Retina (tissue), 1 donor: ENCODE data around the gene ZBTB3.
"Not testable (repeated sequence)": the region's sequence is repeated elsewhere in the genome, so short reads cannot be mapped to it uniquely, and the experiment has no call there.

Experiments
- DNase-seq: peaks from one replicate; pipeline ENCODE4 v3.0.0-alpha.2; 2016

ZBTB3 gene

GRCh38 chr11:62755086-62755615, 1.2 kb upstream of the ZBTB3 start:
- DNase-seq = no peak

DNA sequence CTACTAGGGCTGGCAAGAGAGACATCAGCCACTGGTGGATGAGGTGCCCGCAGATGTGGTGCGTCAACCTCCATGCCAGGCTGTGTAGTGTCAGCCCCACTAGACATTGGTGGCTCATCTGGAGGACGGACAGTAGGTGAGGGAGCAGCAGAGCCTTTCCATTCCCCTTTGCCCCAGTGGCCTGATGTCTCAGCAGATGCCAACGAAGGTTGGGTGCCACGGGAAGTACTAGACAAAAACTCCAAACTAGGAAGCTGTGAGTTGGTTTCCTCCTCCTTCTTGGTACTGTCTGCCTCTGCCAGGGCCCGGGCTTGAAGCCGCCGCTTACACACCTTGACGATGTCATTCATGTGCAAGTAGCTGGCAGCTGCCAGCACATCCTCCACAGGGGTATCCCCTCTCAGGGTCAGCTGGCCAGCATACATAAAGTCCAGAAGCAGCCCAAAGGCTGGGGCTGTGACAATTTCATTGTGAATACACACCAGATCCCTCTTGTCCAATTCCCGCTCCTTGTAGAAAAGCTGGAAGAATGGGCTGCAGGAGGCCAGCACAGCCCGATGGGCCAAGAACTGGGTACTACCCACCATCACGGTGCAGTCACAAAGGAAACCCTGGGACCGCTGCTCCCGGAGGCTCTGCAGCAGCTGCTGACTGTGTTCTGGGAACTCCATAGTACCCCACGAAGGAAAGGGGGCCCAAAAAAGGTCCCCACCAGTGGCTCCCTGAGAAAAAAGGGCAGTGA, 795 bp downstream of the ZBTB3 start:
- no peak for DNase-seq

DNA sequence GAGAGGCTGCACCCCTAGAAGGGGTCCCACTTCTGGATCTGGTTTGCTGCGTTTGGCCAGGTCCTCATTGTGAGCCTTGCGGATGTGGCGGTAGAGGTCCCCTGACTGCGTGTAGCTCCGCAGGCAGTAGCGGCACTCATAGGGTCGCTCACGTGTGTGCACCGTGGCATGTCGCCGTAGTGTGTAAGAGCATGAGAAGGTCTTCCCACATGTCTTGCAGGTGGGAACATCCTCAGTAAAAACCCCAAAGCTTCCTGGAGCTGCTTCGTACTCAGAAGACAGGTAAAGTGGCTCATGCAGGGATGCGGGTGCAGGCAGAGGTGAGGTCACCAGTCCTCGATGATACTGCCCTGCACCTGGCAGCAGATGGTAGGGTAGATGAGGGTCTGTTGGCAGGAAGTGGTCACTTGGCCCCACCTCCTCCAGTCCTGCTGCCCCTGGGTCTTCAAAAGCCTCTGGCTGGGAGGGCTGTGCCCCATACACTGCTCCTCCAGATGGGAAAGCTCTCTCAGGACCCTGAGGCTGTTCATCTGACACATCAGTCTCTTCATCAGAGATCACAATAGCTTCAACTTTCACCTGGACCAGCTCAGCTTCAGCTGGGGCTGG, 1.7 kb downstream of the ZBTB3 start:
- no peak for DNase-seq

GRCh38 chr11:62749931-62750330, 4.0 kb downstream of the ZBTB3 start:
- DNase-seq = not testable (repeated sequence)

- DNase-seq = peak; percentile 48
Observed at GRCh38 chr11:62747475-62748160, 6.3 kb downstream of the ZBTB3 start.

DNA sequence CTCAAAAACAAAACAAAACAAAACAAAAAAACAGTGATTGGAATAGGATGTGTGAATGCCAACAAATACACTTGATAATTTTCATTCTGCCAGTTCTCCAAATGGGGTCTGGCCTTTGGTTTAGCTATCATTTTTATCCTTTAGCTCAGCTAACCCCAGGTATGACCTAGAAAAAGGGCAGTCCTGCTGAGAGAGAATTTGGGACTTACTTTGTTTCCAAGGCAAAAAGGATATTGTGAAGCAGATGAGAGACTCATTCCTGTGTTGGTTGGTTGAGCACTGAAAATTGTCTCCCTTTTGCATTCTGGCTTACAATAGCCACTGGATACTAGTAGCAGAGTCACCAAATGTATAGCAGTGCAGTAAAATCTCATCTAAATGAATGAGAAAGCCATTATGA, 16.8 kb downstream of the ZBTB3 start:
- no peak for DNase-seq

- no peak for DNase-seq
Observed at GRCh38 chr11:62732830-62733229, 21.1 kb downstream of the ZBTB3 start.

GRCh38 chr11:62730076-62730475, 23.9 kb downstream of the ZBTB3 start:
- not testable (repeated sequence) for DNase-seq

GRCh38 chr11:62728171-62728988, 25.6 kb downstream of the ZBTB3 start, which contains the start of gene TTC9C:
Gene TTC9C, plus strand, starts transcription at chr11:62728486. Its CDS starts 363 bp downstream, at chr11:62728849.
- peak; percentile 95 for DNase-seq

DNA sequence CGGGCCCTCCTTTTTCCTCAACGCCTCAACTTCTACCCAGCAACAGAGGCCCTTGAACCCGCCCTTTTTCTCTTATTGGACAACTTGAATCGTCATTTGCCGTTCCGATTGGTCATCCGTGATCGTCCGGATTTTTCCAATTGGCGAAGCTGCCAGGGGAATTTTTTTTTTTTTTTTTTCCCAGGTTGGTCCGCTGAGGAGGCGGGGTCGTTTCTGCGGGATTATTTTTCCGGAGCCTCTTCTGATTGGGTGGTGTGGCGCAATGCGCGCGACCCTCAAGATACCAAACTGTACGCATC, 26.1 kb downstream of the ZBTB3 start:
- peak; percentile 99 for DNase-seq

DNA sequence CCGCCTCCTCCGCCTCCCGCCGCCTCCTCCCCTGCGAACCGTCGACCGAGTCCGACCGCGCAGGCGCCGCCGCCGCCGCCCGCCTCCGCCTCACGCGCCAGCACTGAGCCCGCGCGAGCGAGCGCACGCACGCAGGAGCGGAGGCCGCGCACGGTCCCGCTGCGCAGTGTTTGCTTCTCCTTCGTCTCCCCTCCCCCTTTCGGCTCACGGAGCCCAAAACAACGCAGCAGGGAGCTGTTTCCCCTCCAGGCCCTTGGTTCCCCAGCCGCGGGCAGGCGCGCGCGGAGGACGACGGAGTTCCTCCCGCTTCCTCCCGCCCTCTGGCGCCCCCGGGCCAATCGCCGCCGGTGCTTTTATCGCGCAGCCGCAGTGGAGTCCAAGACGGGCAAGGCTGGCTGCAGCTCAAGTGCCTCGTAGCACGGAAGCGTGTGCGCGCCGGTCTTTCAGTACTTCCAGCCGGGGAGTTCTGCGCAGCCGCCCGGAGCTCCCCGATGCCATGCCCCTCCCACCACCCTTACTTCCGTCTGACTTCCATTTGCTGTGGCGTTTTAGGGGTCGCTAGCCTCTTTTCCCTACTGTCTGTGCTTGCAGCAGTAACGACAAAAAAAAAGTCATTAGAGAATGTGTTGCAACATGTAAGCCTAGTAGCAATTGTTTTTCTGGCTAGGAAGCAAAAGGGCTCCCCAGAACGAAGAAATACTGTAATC, 26.6 kb downstream of the ZBTB3 start, which contains the start of gene HNRNPUL2:
Gene HNRNPUL2, minus strand, starts transcription at position 293 of the 707 bp plus-strand sequence. CDS start 301 bp downstream, outside the sequence.
- DNase-seq = peak; percentile 99

GRCh38 chr11:62726915-62727164, 27.1 kb downstream of the ZBTB3 start:
- DNase-seq = no peak

DNA sequence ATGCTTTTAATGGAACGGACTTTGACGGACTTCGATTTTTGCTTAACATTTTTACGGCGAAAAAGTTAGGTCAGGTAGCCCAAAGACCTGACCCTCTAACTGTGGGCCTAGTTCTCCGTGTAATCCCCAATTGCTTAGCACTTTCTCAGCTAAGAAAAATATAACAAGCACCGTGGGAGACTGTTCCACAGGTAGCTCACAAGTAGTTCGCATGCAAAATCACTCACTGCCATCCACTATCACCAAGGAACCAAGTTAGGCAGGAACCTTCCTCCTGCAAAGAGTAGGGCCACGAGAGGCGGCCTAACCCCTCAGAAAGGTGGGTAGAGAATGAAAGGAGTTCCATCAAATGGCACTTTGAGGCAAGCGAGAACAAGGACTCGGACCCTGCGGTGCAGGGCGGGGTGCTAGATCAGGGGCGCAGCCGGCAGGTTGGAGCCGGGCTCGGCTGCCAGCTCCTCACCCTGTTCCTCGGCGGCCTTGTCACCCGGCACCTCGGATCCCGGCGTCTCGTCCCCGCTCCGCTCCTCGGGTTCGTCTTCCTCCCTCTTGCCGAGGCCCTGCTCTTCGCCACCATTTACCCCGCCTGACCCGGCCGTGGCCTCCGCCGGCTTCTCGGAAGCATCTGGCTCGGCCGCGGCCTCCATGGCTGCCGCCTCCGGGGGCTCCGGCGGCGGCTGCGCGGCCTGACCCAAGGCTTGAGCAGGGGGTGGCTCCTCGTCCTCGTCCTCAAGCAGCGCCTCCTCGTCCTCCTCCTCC, 27.6 kb downstream of the ZBTB3 start:
- DNase-seq = no peak

DNA sequence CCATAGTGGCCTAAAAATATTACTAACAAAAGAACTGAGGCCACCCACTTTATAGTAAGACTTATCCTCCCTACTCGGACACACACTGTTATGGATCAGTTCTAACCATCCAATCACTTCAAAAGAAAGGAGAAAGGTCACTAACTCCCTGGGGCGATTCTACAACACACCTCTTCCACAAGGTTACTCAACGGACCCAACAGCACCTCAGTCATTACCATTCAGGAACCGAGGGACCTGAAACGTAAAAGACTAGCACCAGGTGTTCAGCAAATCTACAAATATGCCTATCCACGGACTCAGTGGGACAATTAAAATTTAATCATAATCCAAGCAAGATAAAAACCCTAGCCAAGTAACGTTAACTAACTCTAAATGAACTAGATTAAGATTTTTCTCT, 28.3 kb downstream of the ZBTB3 start:
- no peak for DNase-seq

GRCh38 chr11:62724171-62724570, 29.8 kb downstream of the ZBTB3 start:
- DNase-seq = no peak

DNA sequence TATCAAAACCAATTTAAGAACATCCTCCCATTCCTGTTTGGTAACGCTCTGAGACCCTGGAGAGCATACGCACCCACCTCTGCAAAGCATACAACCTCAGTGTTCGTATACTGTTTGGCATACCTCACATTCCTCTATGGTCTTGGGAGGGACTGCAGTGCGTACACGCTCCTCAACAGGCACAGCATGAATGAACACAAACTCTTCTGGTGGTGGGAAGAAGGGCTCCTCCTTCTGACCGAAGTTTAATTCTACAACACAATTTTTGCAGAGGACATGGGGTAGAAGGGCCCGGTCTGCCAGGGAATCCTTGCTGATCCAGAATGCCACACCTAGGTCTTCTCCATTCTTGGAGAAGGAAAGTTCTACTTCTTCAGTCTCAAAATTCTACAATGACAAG, 32.0 kb downstream of the ZBTB3 start:
- no peak for DNase-seq

DNA sequence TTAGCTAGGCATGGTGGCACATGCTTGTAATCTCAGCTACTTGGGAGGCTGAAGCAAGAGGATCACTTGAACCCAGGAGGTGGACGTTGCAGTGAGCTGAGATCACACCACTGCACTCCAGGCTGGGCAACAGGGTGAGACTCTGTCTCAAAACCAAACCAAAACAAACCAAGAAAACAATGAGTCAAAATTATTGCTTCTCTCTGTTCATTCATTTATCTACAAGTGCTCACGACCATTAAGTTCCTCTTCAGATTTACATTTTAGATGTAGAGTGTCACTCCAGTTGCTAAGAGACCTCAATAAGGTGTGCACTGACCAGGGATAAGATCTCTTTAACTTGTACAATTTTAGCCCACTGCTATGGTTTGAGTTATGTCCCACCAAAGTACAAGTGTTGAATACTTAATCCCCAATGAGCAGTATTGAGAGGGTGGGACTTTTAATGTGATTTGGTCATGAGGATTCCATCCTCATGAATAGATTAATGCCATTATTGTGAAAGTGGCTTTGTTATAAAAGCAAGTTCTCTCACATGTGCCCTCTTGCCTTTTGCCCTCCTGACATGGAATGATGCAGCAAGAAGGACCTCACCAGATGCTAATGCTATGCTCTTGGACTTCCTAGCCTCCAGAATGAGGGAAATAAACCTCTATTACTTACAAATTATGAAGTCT, 34.5 kb downstream of the ZBTB3 start:
- no peak for DNase-seq

- no peak for DNase-seq
Observed at GRCh38 chr11:62716816-62717215, 37.1 kb downstream of the ZBTB3 start.

DNA sequence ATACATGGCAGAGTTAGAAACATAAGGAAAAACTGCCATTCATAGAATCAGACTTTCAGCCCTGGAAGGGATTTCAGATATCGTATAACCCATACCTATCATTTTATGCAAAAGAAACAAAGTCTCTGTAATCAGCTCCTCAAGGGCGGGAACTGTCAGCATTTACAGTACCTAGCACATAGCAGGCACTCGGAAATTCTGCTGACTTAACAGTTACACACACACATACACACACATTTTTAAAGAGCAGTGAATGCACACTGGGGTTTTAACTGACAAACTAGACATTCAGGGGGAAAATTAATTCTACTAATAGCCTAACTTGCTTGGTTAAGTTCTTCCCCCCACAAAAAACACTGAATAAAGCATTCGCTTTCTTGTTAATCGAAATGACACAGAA, 37.8 kb downstream of the ZBTB3 start:
- DNase-seq = no peak

GRCh38 chr11:62715150-62716130, 38.5 kb downstream of the ZBTB3 start:
- DNase-seq = no peak
